Vagina (tissue), 2 donors: ENCODE measurements around the gene STARD13. TPM values are rescaled to one million over a fixed set of nuclear protein-coding genes. Genes with fewer than 3 reads are reported as not detected.

Experiments
- DNase-seq, 2 donors: peaks; one replicate each; pipeline ENCODE4 v3.0.0-alpha.2; 2017; ENCODE audit errors: extremely low spot score in 2 of 2
- H3K27ac ChIP-seq: fragments of 200-600 bp; sonication (generic); one replicate; pipeline ENCODE4 v1.5.1; 2019
- H3K27me3 ChIP-seq: fragments of 200-600 bp; sonication (generic); one replicate; pipeline ENCODE4 v1.5.1; 2019
- H3K36me3 ChIP-seq, 2 donors: fragments of 200-600 bp; sonication (generic); one replicate each; pipeline ENCODE4 v1.5.1; 2017 to 2019
- H3K4me1 ChIP-seq: fragments of 200-600 bp; sonication (generic); one replicate; pipeline ENCODE4 v1.5.1; 2019
- H3K4me3 ChIP-seq, 2 donors: fragments of 200-600 bp; sonication (generic); 1 replicate in 1 of 2; 2 replicates in 1 of 2; pipeline ENCODE4 v1.5.1; 2016 to 2019
- H3K9me3 ChIP-seq: fragments of 200-600 bp; sonication (generic); one replicate; pipeline ENCODE4 v1.5.1; 2019
- CTCF ChIP-seq, 3 experiments: fragments of 450-650 bp in 2 of 3; fragments of 200-600 bp in 1 of 3; sonication (generic) in 1 of 3; IDR thresholded peaks; one replicate each; pipeline ENCODE4 v1.5.1; 2017 to 2019; ENCODE audit warnings: antibody characterized with exemption in 3 of 3, mild to moderate bottlenecking in 2 of 3, moderate library complexity in 2 of 3
- POLR2A ChIP-seq, 2 donors: fragments of 450-650 bp; IDR thresholded peaks; one replicate each; pipeline ENCODE4 v1.6.1; 2017; ENCODE audit warnings: antibody characterized with exemption in 2 of 2, mild to moderate bottlenecking in 2 of 2, moderate library complexity in 2 of 2
- POLR2AphosphoS5 ChIP-seq, 2 donors: sonication (generic); formaldehyde crosslinking; IDR thresholded peaks; one replicate each; pipeline ENCODE4 v1.9.0; 2017; ENCODE audit warnings: antibody characterized with exemption in 2 of 2, mild to moderate bottlenecking in 2 of 2, low read depth in 1 of 2; ENCODE audit not compliant: insufficient read depth in 1 of 2
- intact Hi-C: fragments of 100-400 bp; cut with DNase I; formaldehyde crosslinking; loops from one replicate; pipeline ENCODE4 v1.15.1; 2023
- total RNA-seq: library from RNA; depleted of rRNA; stranded (reverse); fragments of >200 nt; gene quantifications from one replicate; pipeline ENCODE4 v1.2.3, GENCODE V29; 2016

STARD13 gene
- total RNA-seq, 1 donor from 2014 or later = 33.1 TPM

- no peaks in the 10 kb centered on the region for H3K27me3 ChIP-seq
Measured at GRCh38 chr13:33101835-33102234, 183.7 kb downstream of the STARD13 start.

GRCh38 chr13:33100886-33101285 lies 184.7 kb downstream of the STARD13 start:
- Histone ChIP-seq H3K9me3 (no peaks in the 10 kb centered on the region), H3K36me3 (peaks cover 0 to 14% of the 10 kb centered on the region in 2 donors), H3K27me3 (no peaks in the 10 kb centered on the region), H3K27ac (no peak overlapping the region), H3K4me3 (no peak overlapping the region), H3K4me1 (no peaks in the 10 kb centered on the region)
- TF ChIP-seq POLR2AphosphoS5 (IDR thresholded peaks at IDR 0.05; ENCODE audit: insufficient read depth in 1 of 2, low read depth in 1 of 2) (no peak), POLR2A (IDR thresholded peaks at IDR 0.05) (no peak), CTCF (IDR thresholded peaks at IDR 0.05) (no peak)
- intact Hi-C loops = no loop called here
- no peak for DNase-seq

More at GRCh38 chr13:33101835-33102234, 183.7 kb downstream of the STARD13 start:
- no peaks in the 10 kb centered on the region for H3K9me3 ChIP-seq
- intact Hi-C loops = no loop called here
- TF ChIP-seq POLR2AphosphoS5 (IDR thresholded peaks at IDR 0.05; ENCODE audit: insufficient read depth in 1 of 2, low read depth in 1 of 2) (no peak), POLR2A (IDR thresholded peaks at IDR 0.05) (no peak), CTCF (IDR thresholded peaks at IDR 0.05) (no peak)
- DNase-seq = no peak
- H3K36me3 ChIP-seq = peaks cover 0 to 24% of the 10 kb centered on the region in 2 donors
- no peak overlapping the region for H3K4me3 ChIP-seq
- no peak overlapping the region for H3K27ac ChIP-seq
- H3K4me1 ChIP-seq = no peaks in the 10 kb centered on the region

- no peak for DNase-seq
- H3K36me3 ChIP-seq = peaks cover 0 to 6% of the 10 kb centered on the region in 2 donors
- H3K4me1 ChIP-seq = no peaks in the 10 kb centered on the region
- TF ChIP-seq POLR2AphosphoS5 (IDR thresholded peaks at IDR 0.05; ENCODE audit: insufficient read depth in 1 of 2, low read depth in 1 of 2) = no peak
- no peak for TF ChIP-seq POLR2A (IDR thresholded peaks at IDR 0.05)
- no peak for TF ChIP-seq CTCF (IDR thresholded peaks at IDR 0.05)
- intact Hi-C loops = no loop called here
- no peaks in the 10 kb centered on the region for H3K27me3 ChIP-seq
- no peak overlapping the region for H3K27ac ChIP-seq
- no peak overlapping the region for H3K4me3 ChIP-seq
- H3K9me3 ChIP-seq = no peaks in the 10 kb centered on the region
Measured at GRCh38 chr13:33099860-33100259, 185.7 kb downstream of the STARD13 start.

GRCh38 chr13:33096886-33097605 lies 188.5 kb downstream of the STARD13 start:
- Histone ChIP-seq H3K27ac (no peak overlapping the region), H3K27me3 (no peaks in the 10 kb centered on the region)
- intact Hi-C loops = no loop called here

More at GRCh38 chr13:33096886-33097605, 188.5 kb downstream of the STARD13 start:
- Histone ChIP-seq H3K36me3 (no peaks in the 10 kb centered on the region), H3K9me3 (no peaks in the 10 kb centered on the region), H3K4me1 (no peaks in the 10 kb centered on the region), H3K4me3 (no peak overlapping the region)
- no peak for DNase-seq
- TF ChIP-seq POLR2A (IDR thresholded peaks at IDR 0.05) (no peak), CTCF (IDR thresholded peaks at IDR 0.05) (no peak), POLR2AphosphoS5 (IDR thresholded peaks at IDR 0.05; ENCODE audit: insufficient read depth in 1 of 2, low read depth in 1 of 2) (no peak)
